K562 (cell line): ENCODE results near the gene HADH. TPM values are rescaled to one million over a fixed set of nuclear protein-coding genes. Genes with fewer than 3 reads are reported as not detected.
A peak's percentile ranks its signal among the peaks of the same experiment; 100 is the strongest.

Experiments
- ATAC-seq: fragments of 200-7000 bp; cut with Tn5 transposase; 3 replicates; pipeline ENCODE4 v1.9.1; 2020; ENCODE audit warnings: moderate library complexity
- BruUV-seq: library from RNA; stranded (reverse); fragments of 400-500 nt; replicated peaks from 2 replicates; lab custom pipeline; 2021; lab: Mats Ljungman, UMichigan
- CTCF ChIA-PET: fragments of 300-600 bp; formaldehyde crosslinking; extraction: SDS; loops from one replicate; lab custom pipeline; 2021; ENCODE audit warnings: low intra/inter-chr PET ratio; lab: Yijun Ruan, JAX
- POLR2A ChIA-PET: fragments of 300-600, 350-650 bp; sonication (Branson Sonifier 250); formaldehyde crosslinking; extraction: SDS; loops from one replicate; lab custom pipeline; 2021; ENCODE audit warnings: antibody characterized with exemption, inconsistent platforms; lab: Yijun Ruan, JAX
- DNase-seq, 4 experiments: peaks; one replicate each; pipeline versions ENCODE4 v3.0.0 to v3.0.0-alpha.2; 2011 to 2018; ENCODE audit warnings: low spot score in 3 of 4, mixed read lengths in 3 of 4; ENCODE audit errors: extremely low read depth in 1 of 4
- FAIRE-seq: peaks from 2 replicates; lab custom pipeline; 2011; peaks lifted over from hg19 to GRCh38; lab: Jason Lieb, UNC
- H2AFZ ChIP-seq: 2 replicates; pipeline ENCODE4 v1.6.0; 2011; ENCODE audit warnings: low read depth, low read length, control low read depth, inconsistent platforms
- H3K27ac ChIP-seq: fragments of 200-600 bp; 3 replicates; pipeline ENCODE4 v1.8.0; 2011; ENCODE audit warnings: low read depth, mild to moderate bottlenecking, control low read depth, inconsistent platforms, low read length, moderate library complexity, mixed read lengths; ENCODE audit errors: extremely low read depth
- H3K27me3 ChIP-seq, 2 experiments: fragments of 300-600 bp in 1 of 2; 2 replicates in 1 of 2; 3 replicates in 1 of 2; pipeline versions ENCODE4 v1.6.0 to v1.8.0; 2011; ENCODE audit warnings: inconsistent platforms in 2 of 2, low read length in 2 of 2, mild to moderate bottlenecking in 1 of 2, mixed read lengths in 1 of 2, moderate library complexity in 1 of 2; ENCODE audit not compliant: control insufficient read depth in 2 of 2, insufficient read depth in 2 of 2
- H3K36me3 ChIP-seq: fragments of 300-600 bp; 3 replicates; pipeline ENCODE4 v1.8.0; 2011; ENCODE audit warnings: mild to moderate bottlenecking, low read length, inconsistent platforms; ENCODE audit not compliant: control insufficient read depth, insufficient read depth
- H3K4me1 ChIP-seq, 2 experiments: fragments of 200-600 bp in 1 of 2; replicated peaks in 1 of 2; 2 replicates in 1 of 2; 3 replicates in 1 of 2; pipeline versions ENCODE4 v1.5.1 to v1.8.0; 2011; ENCODE audit warnings: inconsistent platforms in 2 of 2, low read length in 2 of 2, mild to moderate bottlenecking in 1 of 2, mixed read lengths in 1 of 2, moderate library complexity in 1 of 2; ENCODE audit not compliant: control insufficient read depth in 2 of 2, insufficient read depth in 2 of 2
- H3K4me2 ChIP-seq: 2 replicates; pipeline ENCODE4 v1.6.1; 2011; ENCODE audit warnings: low read length, control low read depth, inconsistent platforms, mixed read lengths; ENCODE audit not compliant: insufficient read depth
- H3K4me3 ChIP-seq: fragments of 200-600 bp; sonication (generic), shearing (Covaris generic); 2 replicates; pipeline ENCODE4 v1.5.1; 2016; ENCODE audit warnings: control low read depth, inconsistent platforms
- H3K79me2 ChIP-seq: fragments of 200-600 bp; 3 replicates; pipeline ENCODE4 v1.8.0; 2011; ENCODE audit warnings: low read length, inconsistent platforms; ENCODE audit not compliant: control insufficient read depth, insufficient read depth
- H3K9ac ChIP-seq, 2 experiments: 2 replicates each; pipeline versions ENCODE4 v1.6.0 to v1.6.1; 2011; ENCODE audit warnings: low read depth in 2 of 2, low read length in 2 of 2, control low read depth in 1 of 2, inconsistent platforms in 1 of 2, mild to moderate bottlenecking in 1 of 2, mixed read lengths in 1 of 2; ENCODE audit not compliant: insufficient read depth in 1 of 2
- H3K9me1 ChIP-seq: one replicate; pipeline ENCODE4 v1.6.0; 2011; ENCODE audit warnings: inconsistent platforms, mild to moderate bottlenecking, low read length, moderate library complexity; ENCODE audit not compliant: control insufficient read depth, insufficient read depth
- H3K9me3 ChIP-seq: replicated peaks from 2 replicates; pipeline ENCODE4 v1.5.1; 2011; ENCODE audit warnings: low read depth, low read length, inconsistent platforms; ENCODE audit not compliant: control insufficient read depth, insufficient read depth
- H4K20me1 ChIP-seq: replicated peaks from 2 replicates; pipeline ENCODE4 v1.6.1; 2011; ENCODE audit warnings: low read length, inconsistent platforms, mixed read lengths; ENCODE audit not compliant: control insufficient read depth, insufficient read depth
- ARID3A ChIP-seq: IDR thresholded peaks from 2 replicates; pipeline ENCODE4 v1.6.1; 2012; ENCODE audit warnings: low read depth, low read length, improper control_type of control experiment, borderline replicate concordance
- ATF7 ChIP-seq: fragments of 450-650 bp; IDR thresholded peaks from 2 replicates; pipeline ENCODE4 v1.7.1; 2014; ENCODE audit warnings: mild to moderate bottlenecking, moderate library complexity
- CBX1 ChIP-seq: sonication (generic); IDR thresholded peaks from 2 replicates; pipeline ENCODE4 v1.6.1; 2016; ENCODE audit warnings: antibody characterized with exemption, low read depth, mild to moderate bottlenecking
- CTCF ChIP-seq, 3 experiments: IDR thresholded peaks in 2 of 3; conservative IDR thresholded peaks in 1 of 3; 2 replicates each; pipeline ENCODE4 v1.5.1; 2011 to 2012; ENCODE audit warnings: low read length in 3 of 3, mild to moderate bottlenecking in 3 of 3, control low read depth in 2 of 3, improper control_type of control experiment in 1 of 3, inconsistent platforms in 1 of 3, low read depth in 1 of 3, mixed read lengths in 1 of 3, moderate library complexity in 1 of 3; ENCODE audit not compliant: insufficient read depth in 2 of 3
- ID3 ChIP-seq, 2 experiments: fragments of 250-450 bp in 1 of 2; fragments of 450-650 bp in 1 of 2; sonication (Bioruptor Pico) in 1 of 2; IDR thresholded peaks; 2 replicates each; pipeline versions ENCODE4 v1.6.1 to v1.8.0; 2016 to 2021; ENCODE audit warnings: mild to moderate bottlenecking in 2 of 2, moderate library complexity in 2 of 2, missing compliant biosample characterization in 1 of 2, missing genetic modification characterization in 1 of 2
- MYBL2 ChIP-seq, 2 experiments: fragments of 450-650 bp in 1 of 2; sonication (generic) in 1 of 2; formaldehyde crosslinking in 1 of 2; IDR thresholded peaks; 2 replicates each; pipeline versions ENCODE4 v1.6.1 to v1.8.1; 2017 to 2022; ENCODE audit warnings: borderline replicate concordance in 1 of 2, inconsistent platforms in 1 of 2, low read depth in 1 of 2, mild to moderate bottlenecking in 1 of 2, missing genetic modification reagents in 1 of 2, moderate library complexity in 1 of 2
- RAD21 ChIP-seq, 2 experiments: fragments of 250-450 bp in 1 of 2; fragments of 450-650 bp in 1 of 2; sonication (Bioruptor Pico) in 1 of 2; formaldehyde crosslinking in 1 of 2; IDR thresholded peaks in 1 of 2; conservative IDR thresholded peaks in 1 of 2; 2 replicates each; pipeline versions ENCODE4 v1.4.0 to v1.8.0; 2020 to 2022; ENCODE audit warnings: mild to moderate bottlenecking in 2 of 2, moderate library complexity in 1 of 2
- XRCC5 ChIP-seq: fragments of 200-400 bp; formaldehyde crosslinking; IDR thresholded peaks from 2 replicates; pipeline ENCODE4 v1.6.1; 2017; ENCODE audit warnings: low read depth, mild to moderate bottlenecking, low read length
- ZBTB1 ChIP-seq: sonication (generic); formaldehyde crosslinking; IDR thresholded peaks from 2 replicates; pipeline ENCODE4 v1.8.1; 2023; ENCODE audit warnings: missing genetic modification reagents, low read depth, mild to moderate bottlenecking, borderline replicate concordance
- WGBS: fragments of 100-300 bp; shearing (Covaris generic); methylation state at CpG from one replicate; pipeline ENCODE4 v1.1.6; 2016; ENCODE audit warnings: low coverage, mixed read lengths; ENCODE audit not compliant: insufficient coverage; ENCODE audit errors: missing lambda C conversion rate; 5-methylcytosine and 5-hydroxymethylcytosine counted together
- in situ Hi-C: fragments of 300-500 bp; cut with MboI; formaldehyde crosslinking; loops from 4 replicates; pipeline ENCODE4 v1.15.0; 2018; ENCODE audit warnings: inconsistent platforms, mixed read lengths
- intact Hi-C: fragments of 100-400 bp; cut with micrococcal nuclease; formaldehyde crosslinking; loops from 2 replicates; pipeline ENCODE4 v1.14.2; 2022
- polyA plus RNA-seq, 8 experiments: library from polyadenylated mRNA; depleted of rRNA in 4 of 8; stranded (reverse) in 5 of 8; unstranded in 3 of 8; fragments of >200 nt; fragmentation: Nextera tagmentation in 2 of 8; fragmentation: Illumina TruSeq in 1 of 8; extraction: Ambion mirVana in 2 of 8; extraction: Trizol in 1 of 8; gene quantifications; 2 replicates each; pipeline versions ENCODE4 v1.2.1 to v1.2.3, GENCODE V29; 2011 to 2014; ENCODE audit warnings: inconsistent platforms in 1 of 8, missing spikeins in 1 of 8
- total RNA-seq, 7 experiments: library from RNA; depleted of rRNA in 6 of 7; stranded (reverse); fragments of >200 nt in 6 of 7; fragmentation: Illumina TruSeq in 2 of 7; extraction: Trizol in 2 of 7; gene quantifications; 2 replicates each; pipeline versions ENCODE4 v1.2.1 to v1.2.3, GENCODE V29; 2011 to 2021; ENCODE audit warnings: low replicate concordance in 1 of 7

Gene HADH
- total and polyA plus RNA-seq, 9 of the 15 experiments (the other 6 are each of a cell fraction or from before 2014, with no cell fraction given), result 9.4 to 73.3 (median 32.8) TPM

- no peak overlapping the region for H3K4me3 ChIP-seq
- no peaks in the 10 kb centered on the region for H3K79me2 ChIP-seq
- no peaks in the 10 kb centered on the region for H3K27me3 ChIP-seq
- no TSS peak for BruUV-seq
- peak in 2 of 4 experiments; percentile 35 to 39 for DNase-seq
- no peak overlapping the region for H3K27ac ChIP-seq
- ATAC-seq, result peak; percentile 60
- intact Hi-C loops (loop anchor here (2.0 kb wide), 1 partner anchor 29 kb away; no protein-coding TSS in a partner anchor), in situ Hi-C loops (no loop called here)
- ChIA-PET CTCF (interaction anchor here (0.6 to 0.9 kb wide), 5 partner anchors 45 to 1346 kb away, joined by 3 to 8 read pairs (median 3); no protein-coding TSS in a partner anchor), POLR2A (no interaction called here)
- WGBS, result 67% methylated on average over 5 of the region's 5 CpGs
- no peaks in the 10 kb centered on the region for H4K20me1 ChIP-seq
- no peak overlapping the region for H3K4me2 ChIP-seq
- H3K9me3 ChIP-seq, result no peaks in the 10 kb centered on the region
- H3K4me1 ChIP-seq, result no peaks in the 10 kb centered on the region
- no peak overlapping the region for H3K9ac ChIP-seq
- no peak overlapping the region for H2AFZ ChIP-seq
- H3K36me3 ChIP-seq, result peaks cover 6% of the 10 kb centered on the region; the same call in 2 of the 3 replicates
- FAIRE-seq, result peak; percentile 71
- H3K9me1 ChIP-seq, result no peaks in the 10 kb centered on the region
- TF ChIP-seq MYBL2 (IDR thresholded peaks at IDR 0.05; ENCODE audit: low read depth) (no peak), MYBL2 (CRISPR knock-in tag; IDR thresholded peaks at IDR 0.05; ENCODE audit: borderline replicate concordance) (no peak), CBX1 (no peak), RAD21 (CRISPR knock-in tag; conservative IDR thresholded peaks at IDR 0.05 in 1 of 2, IDR thresholded peaks at IDR 0.05 in 1 of 2) (peak; percentile 53 to 62), ZBTB1 (no peak), CTCF (IDR thresholded peaks at IDR 0.05 in 2 of 3, conservative IDR thresholded peaks at IDR 0.05 in 1 of 3; ENCODE audit: insufficient read depth in 2 of 3, low read depth in 1 of 3, low read length in 3 of 3) (peak; percentile 9 to 54 (median 46); a peak in 5 of 6 replicates), ARID3A (peak; percentile 85), ATF7 (no peak), XRCC5 (no peak), ID3 (CRISPR knock-in tag; IDR thresholded peaks at IDR 0.05) (no peak), ID3 (tag; IDR thresholded peaks at IDR 0.05) (no peak)
Observed at GRCh38 chr4:108060164-108060563, 70.5 kb downstream of the HADH start.
